OCI-LY3 (cell line): ENCODE measurements around the gene SOS2.

ENCODE experiments used
- H2AFZ ChIP-seq: fragments of 200-600, 300-600 bp; shearing (Covaris generic); 2 replicates; pipeline ENCODE4 v1.6.0; 2014; ENCODE audit warnings: antibody characterized with exemption, low read depth, low read length
- H3K27ac ChIP-seq: fragments of 200-600, 300-600 bp; sonication (generic); 2 replicates; pipeline ENCODE4 v1.5.1; 2014; ENCODE audit warnings: mild to moderate bottlenecking, low read length, moderate library complexity, mixed read lengths
- H3K27me3 ChIP-seq: fragments of 200-600, 300-600 bp; sonication (generic); 2 replicates; pipeline ENCODE4 v1.6.1; 2014; ENCODE audit warnings: low read depth, low read length, mixed read lengths
- H3K36me3 ChIP-seq: fragments of 200-600, 300-600 bp; sonication (generic); replicated peaks from 2 replicates; pipeline ENCODE3; 2014; ENCODE audit warnings: low read depth, low read length, mixed read lengths
- H3K4me1 ChIP-seq: fragments of 300-600, 200-600 bp; sonication (generic); 2 replicates; pipeline ENCODE4 v1.6.1; 2014; ENCODE audit warnings: low read length, mixed read lengths
- H3K4me2 ChIP-seq: fragments of 200-600, 300-600 bp; sonication (generic); 2 replicates; pipeline ENCODE4 v1.6.1; 2014; ENCODE audit warnings: low read length, mixed read lengths
- H3K4me3 ChIP-seq: fragments of 300-600, 200-600 bp; sonication (generic); 2 replicates; pipeline ENCODE4 v1.5.1; 2014; ENCODE audit warnings: antibody characterized with exemption, mild to moderate bottlenecking, low read length, moderate library complexity
- H3K79me2 ChIP-seq: fragments of 300-600, 200-600 bp; shearing (Covaris generic); 2 replicates; pipeline ENCODE4 v1.6.1; 2014; ENCODE audit warnings: mild to moderate bottlenecking, low read length, mixed read lengths
- H3K9ac ChIP-seq: fragments of 300-600, 200-600 bp; shearing (Covaris generic); 2 replicates; pipeline ENCODE4 v1.6.0; 2014; ENCODE audit warnings: mild to moderate bottlenecking, low read length, moderate library complexity
- H3K9me3 ChIP-seq: fragments of 200-600, 300-600 bp; shearing (Covaris generic); 2 replicates; pipeline ENCODE4 v1.6.1; 2014; ENCODE audit warnings: low read length, mixed read lengths; ENCODE audit not compliant: insufficient read depth
- H4K20me1 ChIP-seq: fragments of 200-600, 300-600 bp; sonication (generic); 2 replicates; pipeline ENCODE4 v1.6.1; 2016; ENCODE audit warnings: low read length, mixed read lengths; ENCODE audit not compliant: insufficient read depth
- CTCF ChIP-seq: fragments of 200-600, 300-600 bp; sonication (generic); IDR thresholded peaks from 2 replicates; pipeline ENCODE4 v1.5.1; 2014; ENCODE audit warnings: antibody characterized with exemption, low read length, low read depth
- EZH2phosphoT487 ChIP-seq: fragments of 200-600 bp; shearing (Covaris generic); IDR thresholded peaks from 2 replicates; pipeline ENCODE4 v1.6.1; 2018; ENCODE audit warnings: antibody characterized with exemption, mixed run types, low read depth

SOS2 gene

GRCh38 chr14:50086321-50086711 is 145.1 kb downstream of the SOS2 start:
- peak overlapping the region; percentile 47 for H3K4me3 ChIP-seq
- peaks cover 13% of the 10 kb centered on the region for H3K36me3 ChIP-seq
- no peaks in the 10 kb centered on the region for H3K27me3 ChIP-seq
- no peaks in the 10 kb centered on the region for H3K9me3 ChIP-seq
- H3K9ac ChIP-seq, result peak overlapping the region; percentile 95
- peaks cover 73% of the 10 kb centered on the region for H3K4me1 ChIP-seq
- H3K4me2 ChIP-seq, result peak overlapping the region; percentile 77
- TF ChIP-seq EZH2phosphoT487 (no peak), CTCF (no peak)
- H3K27ac ChIP-seq, result peak overlapping the region; percentile 98
- no peak overlapping the region for H2AFZ ChIP-seq
- no peaks in the 10 kb centered on the region for H3K79me2 ChIP-seq
- H4K20me1 ChIP-seq, result no peaks in the 10 kb centered on the region

GRCh38 chr14:50085570-50086320 is 145.6 kb downstream of the SOS2 start:
- H3K36me3 ChIP-seq, result peaks cover 7% of the 10 kb centered on the region
- H2AFZ ChIP-seq, result no peak overlapping the region
- H3K27me3 ChIP-seq, result no peaks in the 10 kb centered on the region
- peak overlapping the region; percentile 98 for H3K27ac ChIP-seq
- peak overlapping the region; percentile 47 for H3K4me3 ChIP-seq
- H3K79me2 ChIP-seq, result no peaks in the 10 kb centered on the region
- H3K9ac ChIP-seq, result peak overlapping the region; percentile 95
- no peaks in the 10 kb centered on the region for H4K20me1 ChIP-seq
- H3K9me3 ChIP-seq, result no peaks in the 10 kb centered on the region
- peaks cover 79% of the 10 kb centered on the region for H3K4me1 ChIP-seq
- H3K4me2 ChIP-seq, result peak overlapping the region; percentile 77
- no peak for TF ChIP-seq CTCF

GRCh38 chr14:50084666-50085065 is 146.7 kb downstream of the SOS2 start:
- H3K4me3 ChIP-seq, result peak overlapping the region; percentile 66; the same call in 1 of the 2 replicates
- peak overlapping the region; percentile 95 for H3K9ac ChIP-seq
- H3K9me3 ChIP-seq, result no peaks in the 10 kb centered on the region
- H3K4me2 ChIP-seq, result peak overlapping the region; percentile 68
- H3K79me2 ChIP-seq, result no peaks in the 10 kb centered on the region
- peaks cover 7% of the 10 kb centered on the region for H3K36me3 ChIP-seq
- H3K27me3 ChIP-seq, result no peaks in the 10 kb centered on the region
- TF ChIP-seq CTCF (no peak), EZH2phosphoT487 (no peak)
- H4K20me1 ChIP-seq, result no peaks in the 10 kb centered on the region
- no peak overlapping the region for H2AFZ ChIP-seq
- peak overlapping the region; percentile 98 for H3K27ac ChIP-seq
- H3K4me1 ChIP-seq, result peaks cover 82% of the 10 kb centered on the region

- H3K9ac ChIP-seq, result peak overlapping the region; percentile 95
- H3K9me3 ChIP-seq, result no peaks in the 10 kb centered on the region
- H3K4me1 ChIP-seq, result peaks cover 81% of the 10 kb centered on the region
- peak overlapping the region; percentile 66 for H3K4me3 ChIP-seq
- peak overlapping the region; percentile 98 for H3K27ac ChIP-seq
- H4K20me1 ChIP-seq, result no peaks in the 10 kb centered on the region
- TF ChIP-seq CTCF (no peak), EZH2phosphoT487 (no peak)
- no peak overlapping the region for H2AFZ ChIP-seq
- H3K4me2 ChIP-seq, result peak overlapping the region; percentile 68
- H3K36me3 ChIP-seq, result peaks cover 7% of the 10 kb centered on the region
- H3K27me3 ChIP-seq, result no peaks in the 10 kb centered on the region
- no peaks in the 10 kb centered on the region for H3K79me2 ChIP-seq
Measured at GRCh38 chr14:50083467-50084337, 147.7 kb downstream of the SOS2 start.
